OCI-LY7 (cell line): Measurements from ENCODE around the gene TXNDC11. TPM values are rescaled to one million over a fixed set of nuclear protein-coding genes. Genes with fewer than 3 reads are reported as not detected.

Source experiments
- BruUV-seq: library from RNA; stranded (reverse); fragments of 400-500 nt; replicated peaks from 2 replicates; lab custom pipeline; 2021; lab: Mats Ljungman, UMichigan
- CTCF ChIA-PET: fragments of 300-600 bp; sonication (Branson Sonifier 250); formaldehyde crosslinking; loops from one replicate; lab custom pipeline; 2022; ENCODE audit warnings: antibody characterized with exemption; ENCODE audit not compliant: unreplicated experiment; lab: Charles Lee
- POLR2A ChIA-PET: fragments of 300-600 bp; sonication (Branson Sonifier 250); formaldehyde crosslinking; loops from one replicate; lab custom pipeline; 2022; ENCODE audit warnings: antibody characterized with exemption; lab: Charles Lee
- DNase-seq: peaks from one replicate; pipeline ENCODE4 v3.0.0-alpha.2; 2015; ENCODE audit warnings: low spot score
- H2AFZ ChIP-seq: fragments of 200-600 bp; sonication (generic), shearing (Covaris generic); 2 replicates; pipeline ENCODE4 v1.6.1; 2014; ENCODE audit warnings: mild to moderate bottlenecking, antibody characterized with exemption, low read length, moderate library complexity
- H3K27ac ChIP-seq: fragments of 200-600 bp; sonication (generic); 2 replicates; pipeline ENCODE4 v1.5.1; 2014; ENCODE audit warnings: mixed run types, low read depth, mild to moderate bottlenecking, moderate library complexity, low read length, inconsistent platforms; ENCODE audit not compliant: poor library complexity, severe bottlenecking
- H3K36me3 ChIP-seq: fragments of 200-600 bp; sonication (generic); 2 replicates; pipeline ENCODE4 v1.6.1; 2014; ENCODE audit warnings: mild to moderate bottlenecking, antibody characterized with exemption, low read length, moderate library complexity, mixed read lengths; ENCODE audit not compliant: insufficient read depth
- H3K4me1 ChIP-seq: fragments of 200-600 bp; sonication (generic); 2 replicates; pipeline ENCODE4 v1.5.1; 2014; ENCODE audit warnings: mild to moderate bottlenecking, low read length; ENCODE audit not compliant: insufficient read depth, poor library complexity, severe bottlenecking
- H3K4me2 ChIP-seq: fragments of 200-600 bp; sonication (generic); 2 replicates; pipeline ENCODE4 v1.6.1; 2014; ENCODE audit warnings: mild to moderate bottlenecking, low read length
- H3K4me3 ChIP-seq: fragments of 200-600 bp; sonication (generic); 2 replicates; pipeline ENCODE4 v1.5.1; 2014; ENCODE audit warnings: mild to moderate bottlenecking, low read depth, low read length; ENCODE audit not compliant: poor library complexity, severe bottlenecking
- H3K79me2 ChIP-seq: fragments of 200-600 bp; sonication (generic); 2 replicates; pipeline ENCODE4 v1.6.1; 2016; ENCODE audit warnings: low read depth, mild to moderate bottlenecking, low read length, moderate library complexity, mixed read lengths; ENCODE audit not compliant: insufficient read depth
- H3K9me2 ChIP-seq: fragments of 200-600 bp; sonication (generic); 2 replicates; pipeline ENCODE4 v1.6.1; 2016; ENCODE audit warnings: mild to moderate bottlenecking, low read length, mixed read lengths; ENCODE audit not compliant: insufficient read depth
- H3K9me3 ChIP-seq: fragments of 200-600 bp; sonication (generic); 2 replicates; pipeline ENCODE4 v1.6.1; 2014; ENCODE audit warnings: mild to moderate bottlenecking, mixed run types, low read length, mixed read lengths
- H4K20me1 ChIP-seq: fragments of 200-600 bp; sonication (generic); 2 replicates; pipeline ENCODE4 v1.6.1; 2014; ENCODE audit warnings: mild to moderate bottlenecking, antibody characterized with exemption, low read length, moderate library complexity, mixed read lengths; ENCODE audit not compliant: insufficient read depth
- CTCF ChIP-seq: fragments of 200-600 bp; sonication (generic); conservative IDR thresholded peaks from 2 replicates; pipeline ENCODE4 v1.5.1; 2014; ENCODE audit warnings: mild to moderate bottlenecking, antibody characterized with exemption, low read length, moderate library complexity, mixed read lengths
- EZH2phosphoT487 ChIP-seq: fragments of 200-600 bp; sonication (generic); IDR thresholded peaks from 2 replicates; pipeline ENCODE4 v1.6.1; 2018; ENCODE audit warnings: low read depth, borderline replicate concordance, mild to moderate bottlenecking, mixed run types, antibody characterized with exemption, low read length, moderate library complexity, mixed read lengths
- intact Hi-C: fragments of 100-400 bp; cut with micrococcal nuclease; formaldehyde crosslinking; loops from one replicate; pipeline ENCODE4 v1.10.0; 2022; ENCODE audit not compliant: unreplicated experiment
- total RNA-seq, 2 experiments: library from RNA; depleted of rRNA in 1 of 2; stranded (reverse); fragments of >200 nt in 1 of 2; shearing (Covaris generic) in 1 of 2; gene quantifications; 2 replicates each; pipeline ENCODE4 v1.2.3, GENCODE V29; 2014 to 2022

Gene TXNDC11
- total RNA-seq, 2 experiments from 2014 or later, result 88.6 to 96.0 TPM

- TSS peak; percentile 57 for BruUV-seq
- Histone ChIP-seq H4K20me1 (peaks cover 5% of the 10 kb centered on the region; the same call in 1 of the 2 replicates), H3K4me3 (peak overlapping the region; percentile 87), H2AFZ (no peak overlapping the region), H3K4me1 (peaks cover 86% of the 10 kb centered on the region), H3K36me3 (peaks cover 4% of the 10 kb centered on the region; the same call in 1 of the 2 replicates), H3K9me2 (no peaks in the 10 kb centered on the region), H3K4me2 (peak overlapping the region; percentile 93), H3K27ac (peak overlapping the region; percentile 57), H3K9me3 (no peaks in the 10 kb centered on the region), H3K79me2 (peaks cover 51% of the 10 kb centered on the region)
- ChIA-PET POLR2A (interaction anchor here (0.6 to 1.2 kb wide), 3 partner anchors 18 to 592 kb away, joined by 3 to 4 read pairs (median 3); no protein-coding TSS in a partner anchor), CTCF (no interaction called here)
- no peak for DNase-seq
- no peak for TF ChIP-seq EZH2phosphoT487
- no peak for TF ChIP-seq CTCF
- intact Hi-C loops, result no loop called here
Measured at GRCh38 chr16:11670171-11671131, 72.2 kb downstream of the TXNDC11 start.

GRCh38 chr16:11669380-11670146 is 73.1 kb downstream of the TXNDC11 start:
- peak; percentile 63 for DNase-seq
- ChIA-PET CTCF (interaction anchor here (0.6 to 0.8 kb wide), 2 partner anchors 10 to 46 kb away, joined by 3 to 5 read pairs; no protein-coding TSS in a partner anchor), POLR2A (interaction anchor here (0.5 to 1.3 kb wide), 8 partner anchors 13 to 317 kb away, joined by 3 to 4 read pairs (median 4); no protein-coding TSS in a partner anchor)
- H2AFZ ChIP-seq, result no peak overlapping the region
- peaks cover 3% of the 10 kb centered on the region; the same call in 1 of the 2 replicates for H3K36me3 ChIP-seq
- peaks cover 51% of the 10 kb centered on the region for H3K79me2 ChIP-seq
- intact Hi-C loops, result no loop called here
- TF ChIP-seq EZH2phosphoT487 (no peak), CTCF (no peak)
- H3K4me3 ChIP-seq, result peak overlapping the region; percentile 87
- H4K20me1 ChIP-seq, result peaks cover 5% of the 10 kb centered on the region; the same call in 1 of the 2 replicates
- no peaks in the 10 kb centered on the region for H3K9me2 ChIP-seq
- no peaks in the 10 kb centered on the region for H3K9me3 ChIP-seq
- H3K4me2 ChIP-seq, result peak overlapping the region; percentile 93
- no TSS peak for BruUV-seq
- H3K27ac ChIP-seq, result peak overlapping the region; percentile 57
- peaks cover 86% of the 10 kb centered on the region for H3K4me1 ChIP-seq
